HG03432 (cell line): ENCODE results near the gene ZNF511.
"Not testable (repeated sequence)": the region's sequence is repeated elsewhere in the genome, so short reads cannot be mapped to it uniquely, and the experiment has no call there.

ENCODE experiments used
- ATAC-seq: cut with Tn5 transposase; IDR thresholded peaks from one replicate; pipeline ENCODE4 v1.9.1; 2021; ENCODE audit warnings: mild to moderate bottlenecking, moderate library complexity; ENCODE audit not compliant: unreplicated experiment

ZNF511 gene, protein sequence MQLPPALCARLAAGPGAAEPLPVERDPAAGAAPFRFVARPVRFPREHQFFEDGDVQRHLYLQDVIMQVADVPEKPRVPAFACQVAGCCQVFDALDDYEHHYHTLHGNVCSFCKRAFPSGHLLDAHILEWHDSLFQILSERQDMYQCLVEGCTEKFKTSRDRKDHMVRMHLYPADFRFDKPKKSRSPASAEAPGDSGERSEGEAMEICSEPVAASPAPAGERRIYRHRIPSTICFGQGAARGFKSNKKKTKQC

GRCh38 chr10:133308421-133309099 lies at the start of gene ZNF511, which contains the start of gene TUBGCP2:
Gene ZNF511 (plus strand): TSS chr10:133308914. CDS start chr10:133308944, 30 bp downstream.
Gene TUBGCP2 (minus strand): TSS chr10:133308872. CDS start chr10:133302941, 5,931 bp downstream.
- peak; percentile 81 for ATAC-seq

- no peak for ATAC-seq
These were observed 49.1 kb upstream of the ZNF511 start for GRCh38 chr10:133259602-133259989.

GRCh38 chr10:133260895-133261725 lies 47.6 kb upstream of the ZNF511 start:
- peak; percentile 61 for ATAC-seq

DNA sequence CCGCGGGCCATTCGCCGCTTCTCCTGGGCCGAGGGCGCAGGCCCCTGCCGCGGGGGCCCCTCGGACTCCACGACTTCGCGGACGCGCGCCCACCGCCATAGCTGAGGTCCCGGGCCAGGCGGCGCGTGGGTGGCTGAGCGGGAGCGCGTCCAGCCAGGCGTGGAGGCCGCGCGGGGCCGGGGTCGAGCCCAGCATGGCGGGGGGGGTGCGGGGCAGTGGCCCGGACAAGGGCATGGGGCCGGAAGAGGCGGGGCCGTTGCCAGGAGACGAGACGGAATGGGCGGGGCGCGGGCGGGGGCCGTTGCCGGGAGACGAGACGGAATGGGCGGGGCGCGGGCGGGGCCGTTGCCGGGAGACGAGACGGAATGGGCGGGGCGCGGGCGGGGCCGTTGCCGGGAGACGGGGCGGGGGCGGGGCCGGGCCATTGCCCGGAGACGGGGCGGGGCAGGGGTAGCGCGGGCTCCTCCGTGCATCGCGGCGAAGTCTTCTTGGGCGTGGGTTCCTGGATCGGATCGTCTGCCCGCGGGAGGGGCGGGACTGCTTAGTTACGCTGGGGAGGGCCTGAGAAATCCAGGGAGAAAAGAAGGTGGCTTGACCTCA lies 46.9 kb upstream of the ZNF511 start:
- peak; percentile 61 for ATAC-seq

- ATAC-seq, result no peak
These were observed 46.0 kb upstream of the ZNF511 start for GRCh38 chr10:133262696-133263095.

- no peak for ATAC-seq
These were observed 45.0 kb upstream of the ZNF511 start for GRCh38 chr10:133263674-133264073.

GRCh38 chr10:133264461-133264860 lies 44.3 kb upstream of the ZNF511 start:
- ATAC-seq, result no peak

DNA sequence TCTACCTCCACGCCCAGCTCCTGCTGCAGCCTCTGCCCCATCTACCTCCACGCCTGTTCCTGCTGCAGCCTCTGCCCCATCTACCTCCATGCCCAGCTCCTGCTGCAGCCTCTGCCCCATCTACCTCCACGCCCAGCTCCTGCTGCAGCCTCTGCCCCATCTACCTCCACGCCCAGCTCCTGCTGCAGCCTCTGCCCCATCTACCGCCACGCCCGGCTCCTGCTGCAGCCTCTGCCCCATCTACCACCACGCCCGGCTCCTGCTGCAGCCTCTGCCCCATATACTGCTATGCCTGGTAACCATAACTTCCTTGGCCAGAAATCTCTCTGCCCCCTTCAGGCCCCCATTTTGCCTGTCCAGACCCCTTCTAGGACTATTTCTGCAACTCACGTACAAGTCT lies 43.7 kb upstream of the ZNF511 start:
- not testable (repeated sequence) for ATAC-seq

- ATAC-seq, result no peak
These were observed 42.5 kb upstream of the ZNF511 start for GRCh38 chr10:133266056-133266795.

- no peak for ATAC-seq
These were observed 41.4 kb upstream of the ZNF511 start for GRCh38 chr10:133267293-133267692.

DNA sequence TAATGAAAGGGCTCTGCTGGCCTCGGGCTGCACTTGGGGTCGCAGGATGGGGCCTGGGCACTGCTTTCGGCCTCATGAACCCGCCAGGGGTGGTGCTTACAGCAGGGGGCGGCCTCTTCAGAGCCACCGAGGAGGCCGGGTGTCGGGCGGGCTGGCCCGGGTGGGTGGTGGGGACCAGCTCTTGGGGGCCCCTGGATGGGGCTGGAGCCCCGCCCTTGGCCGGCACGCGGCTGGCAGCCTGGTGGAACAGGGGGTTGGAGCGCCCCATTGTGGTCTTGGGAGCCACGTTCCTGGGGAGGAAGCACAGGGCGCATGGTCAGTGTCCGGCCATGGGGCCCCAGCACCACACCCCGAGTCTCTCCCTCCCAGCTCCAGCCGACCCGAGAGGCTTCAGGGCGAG lies 40.9 kb upstream of the ZNF511 start:
- no peak for ATAC-seq

DNA sequence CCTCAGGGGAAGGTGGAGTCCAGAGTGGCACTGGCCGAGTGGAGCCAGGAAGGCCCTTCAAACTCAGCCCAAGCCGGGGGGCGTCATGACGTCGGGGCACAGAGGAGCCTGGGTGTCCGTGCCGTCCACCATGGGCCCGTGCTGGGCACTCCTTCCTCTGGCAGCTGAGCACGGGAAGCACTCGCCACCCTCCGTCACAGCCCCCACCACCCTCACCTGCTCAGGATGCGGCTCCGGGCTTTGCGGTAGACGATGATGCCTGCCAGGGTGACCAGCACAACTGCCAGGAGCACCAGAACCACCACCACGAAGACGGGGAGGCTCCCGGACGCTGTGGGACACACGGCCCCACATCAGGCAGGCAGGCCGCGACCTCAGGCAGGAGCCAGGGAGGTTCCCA lies 40.2 kb upstream of the ZNF511 start:
- no peak for ATAC-seq

DNA sequence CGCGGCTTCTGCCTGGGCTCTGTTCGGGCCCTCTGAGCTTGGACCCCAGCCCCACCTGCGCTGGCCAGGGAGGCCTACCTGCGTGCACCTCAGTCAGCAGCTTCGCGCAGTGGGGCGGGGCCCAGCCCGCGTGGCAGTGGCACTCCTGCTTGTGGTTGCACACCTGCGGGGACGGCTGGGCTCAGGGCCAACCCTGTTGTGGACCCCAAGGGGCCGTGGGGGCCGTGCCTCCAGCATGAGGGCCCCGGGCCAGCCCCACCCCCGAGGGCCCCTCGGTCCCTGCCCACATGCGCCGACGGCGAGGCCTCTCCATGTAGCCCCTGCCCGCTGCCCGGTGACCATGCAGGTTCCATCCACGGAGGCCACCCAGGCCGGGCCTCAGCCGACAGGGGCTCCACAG lies 39.3 kb upstream of the ZNF511 start:
- ATAC-seq, result no peak

DNA sequence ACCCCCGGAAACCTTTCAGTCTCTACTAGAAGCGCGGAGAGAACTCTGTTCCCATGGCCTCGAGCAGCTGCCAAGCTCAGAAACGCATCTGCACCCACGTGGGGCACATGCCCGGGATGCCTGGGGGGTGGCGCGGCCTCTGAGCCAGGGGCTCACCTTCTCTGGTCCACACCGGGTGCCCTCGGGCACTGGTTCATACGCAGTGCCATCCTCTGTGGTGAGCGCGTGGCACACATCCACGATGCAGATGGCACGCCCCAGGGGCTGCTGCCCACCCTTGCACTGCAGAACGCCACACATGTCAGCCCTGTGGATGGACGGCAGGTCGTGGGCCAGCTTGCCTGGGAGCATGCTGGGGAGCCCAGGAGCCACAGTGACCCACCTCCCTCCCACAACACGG lies 38.5 kb upstream of the ZNF511 start:
- no peak for ATAC-seq

GRCh38 chr10:133270773-133271297 lies 37.9 kb upstream of the ZNF511 start:
- ATAC-seq, result no peak

- ATAC-seq, result no peak
These were observed 37.0 kb upstream of the ZNF511 start for GRCh38 chr10:133271521-133272300.

DNA sequence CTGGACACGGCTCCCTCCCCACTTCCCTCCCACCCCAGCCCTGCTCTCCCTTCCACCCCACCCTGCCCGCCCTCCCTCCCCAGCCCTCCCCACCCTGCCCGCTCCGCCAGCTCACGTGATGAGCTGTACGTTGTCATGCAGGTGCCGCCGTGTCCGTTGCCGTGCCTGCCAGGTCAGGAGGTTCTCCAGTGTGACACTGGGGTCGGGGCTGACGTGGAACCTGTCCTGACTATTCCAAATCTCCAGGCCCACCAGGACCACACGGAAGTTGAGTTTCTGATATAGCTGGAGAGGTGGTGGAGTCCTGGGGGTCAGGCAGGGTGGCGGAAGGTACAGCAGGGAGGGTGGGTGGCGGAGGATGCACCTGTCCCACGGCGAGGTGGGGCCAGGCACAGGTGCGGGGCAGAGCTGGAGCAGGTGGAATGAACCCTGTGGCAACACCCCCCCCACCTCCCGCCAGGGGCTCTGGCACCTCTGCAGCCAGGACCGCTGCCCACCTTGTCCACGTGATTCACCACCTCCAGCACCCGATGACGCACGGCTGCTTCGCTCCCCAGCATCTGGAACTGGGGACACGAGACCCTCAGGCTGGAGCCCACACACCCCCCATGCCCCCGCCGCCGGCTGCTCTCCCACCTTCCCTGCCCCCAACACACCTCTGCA lies 36.3 kb upstream of the ZNF511 start:
- ATAC-seq, result no peak

DNA sequence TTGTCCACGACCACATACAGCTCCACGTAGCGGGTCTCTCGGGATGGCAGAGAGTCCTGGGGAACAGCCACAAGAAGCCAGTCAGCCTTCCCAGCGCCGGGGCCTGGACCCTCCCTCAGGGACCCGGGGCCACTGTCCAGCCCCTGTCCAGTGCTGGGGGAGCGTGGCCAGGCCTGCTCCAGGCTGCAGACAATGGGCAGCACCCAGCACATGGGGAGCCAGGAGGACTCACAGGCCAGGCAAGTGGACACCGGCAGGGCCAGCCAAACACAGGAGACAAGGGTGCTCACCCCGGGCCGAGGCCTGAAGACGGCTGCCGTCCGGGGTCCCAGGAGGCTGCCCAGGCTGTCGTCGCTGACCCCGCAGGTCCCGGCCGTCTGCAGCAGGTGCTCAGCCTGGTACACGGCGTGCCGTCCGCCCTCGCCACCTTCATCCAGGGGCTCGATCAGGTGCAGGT lies 35.7 kb upstream of the ZNF511 start:
- ATAC-seq, result no peak
